Chondrocyte (in vitro differentiated cells): ENCODE results near the gene ARVCF. TPM values are rescaled to one million over a fixed set of nuclear protein-coding genes. Genes with fewer than 3 reads are reported as not detected.

Source experiments
- DNase-seq: peaks from one replicate; pipeline ENCODE4 v3.0.0; 2021; ENCODE audit warnings: mixed read lengths, low spot score
- H3K27ac Mint-ChIP-seq: one replicate; pipeline ENCODE4 v1.8.0; 2021; ENCODE audit warnings: mild to moderate bottlenecking, moderate library complexity, mixed read lengths; ENCODE audit not compliant: unreplicated experiment
- H3K27me3 Mint-ChIP-seq: 2 replicates; pipeline ENCODE4 v1.8.0; 2021; ENCODE audit warnings: low read depth, mixed read lengths
- H3K36me3 Mint-ChIP-seq: 2 replicates; pipeline ENCODE4 v1.8.0; 2021; ENCODE audit warnings: low read depth, mixed read lengths
- H3K4me1 Mint-ChIP-seq: 2 replicates; pipeline ENCODE4 v1.8.0; 2021; ENCODE audit warnings: low read depth, mild to moderate bottlenecking, mixed read lengths
- H3K4me3 Mint-ChIP-seq: one replicate; pipeline ENCODE4 v1.8.0; 2021; ENCODE audit warnings: mild to moderate bottlenecking, moderate library complexity, mixed read lengths; ENCODE audit not compliant: unreplicated experiment
- H3K9me3 Mint-ChIP-seq: 2 replicates; pipeline ENCODE4 v1.8.0; 2021; ENCODE audit warnings: low read depth, mixed read lengths
- CTCF ChIP-seq: fragments of 200-600 bp; sonication (generic); IDR thresholded peaks from 2 replicates; pipeline ENCODE4 v1.5.0; 2021; ENCODE audit warnings: antibody characterized with exemption, mild to moderate bottlenecking, moderate library complexity
- total RNA-seq: library from RNA; stranded (reverse); gene quantifications from 3 replicates; pipeline ENCODE4 v1.2.1, GENCODE V29; 2021

ARVCF gene
- total RNA-seq, 1 donor from 2014 or later = 24.2 TPM

- peak; percentile 61 for DNase-seq
- Mint-ChIP-seq H3K27me3 (no peaks in the 10 kb centered on the region), H3K36me3 (no peaks in the 10 kb centered on the region), H3K27ac (no peak overlapping the region), H3K4me3 (peak overlapping the region; percentile 69), H3K9me3 (no peaks in the 10 kb centered on the region), H3K4me1 (peaks cover 34% of the 10 kb centered on the region)
- no peak for TF ChIP-seq CTCF
Observed at GRCh38 chr22:19986011-19986409, 30.6 kb downstream of the ARVCF start.

- peak; percentile 82 for DNase-seq
- Mint-ChIP-seq H3K27me3 (no peaks in the 10 kb centered on the region), H3K27ac (peak overlapping the region; percentile 41), H3K9me3 (no peaks in the 10 kb centered on the region), H3K4me3 (peak overlapping the region; percentile 41), H3K36me3 (peaks cover 4% of the 10 kb centered on the region), H3K4me1 (peaks cover 29% of the 10 kb centered on the region)
- TF ChIP-seq CTCF = no peak
Observed at GRCh38 chr22:19984851-19985811, 31.5 kb downstream of the ARVCF start.

- no peaks in the 10 kb centered on the region for H3K9me3 Mint-ChIP-seq
- TF ChIP-seq CTCF = no peak
- peaks cover 4% of the 10 kb centered on the region for H3K36me3 Mint-ChIP-seq
- peak; percentile 89 for DNase-seq
- no peaks in the 10 kb centered on the region for H3K27me3 Mint-ChIP-seq
- no peak overlapping the region for H3K27ac Mint-ChIP-seq
- H3K4me1 Mint-ChIP-seq = peaks cover 29% of the 10 kb centered on the region
- H3K4me3 Mint-ChIP-seq = peak overlapping the region; percentile 31
Observed at GRCh38 chr22:19984201-19984753, 32.3 kb downstream of the ARVCF start.

- H3K9me3 Mint-ChIP-seq = no peaks in the 10 kb centered on the region
- TF ChIP-seq CTCF = no peak
- peak; percentile 65 for DNase-seq
- no peak overlapping the region for H3K4me3 Mint-ChIP-seq
- no peaks in the 10 kb centered on the region for H3K27me3 Mint-ChIP-seq
- H3K4me1 Mint-ChIP-seq = peaks cover 29% of the 10 kb centered on the region
- H3K27ac Mint-ChIP-seq = peak overlapping the region; percentile 59
- peaks cover 6% of the 10 kb centered on the region for H3K36me3 Mint-ChIP-seq
Observed at GRCh38 chr22:19983741-19984140, 32.9 kb downstream of the ARVCF start.

GRCh38 chr22:19982991-19983578 lies 33.5 kb downstream of the ARVCF start:
- Mint-ChIP-seq H3K4me3 (no peak overlapping the region), H3K27ac (no peak overlapping the region), H3K4me1 (peaks cover 29% of the 10 kb centered on the region), H3K9me3 (no peaks in the 10 kb centered on the region), H3K36me3 (peaks cover 6% of the 10 kb centered on the region), H3K27me3 (no peaks in the 10 kb centered on the region)
- DNase-seq = peak; percentile 88
- TF ChIP-seq CTCF = no peak
